Esophagus squamous epithelium (tissue), 4 donors: ENCODE data around the gene RPS19BP1.

Source experiments
- CTCF ChIP-seq, 6 experiments: fragments of 450-650 bp in 4 of 6; fragments of 200-600 bp in 2 of 6; sonication (generic) in 2 of 6; IDR thresholded peaks; one replicate each; pipeline ENCODE4 v1.5.1; 2016 to 2019; ENCODE audit warnings: antibody characterized with exemption in 6 of 6, mild to moderate bottlenecking in 4 of 6, moderate library complexity in 4 of 6
- POLR2A ChIP-seq, 4 donors: fragments of 450-650 bp; IDR thresholded peaks; one replicate each; pipeline ENCODE4 v1.6.1; 2017; ENCODE audit warnings: antibody characterized with exemption in 4 of 4, mild to moderate bottlenecking in 4 of 4, moderate library complexity in 3 of 4

GRCh38 chr22:39570665-39571064, 38.1 kb upstream of the RPS19BP1 start, which contains the start of gene CACNA1I:
- TF ChIP-seq CTCF (IDR thresholded peaks at IDR 0.05) (no peak), POLR2A (IDR thresholded peaks at IDR 0.05) (no peak)
